HG02610 (cell line): ENCODE measurements around the gene ZDHHC19.

ENCODE experiments used
- ATAC-seq: cut with Tn5 transposase; IDR thresholded peaks from one replicate; pipeline ENCODE4 v1.9.1; 2021; ENCODE audit warnings: mild to moderate bottlenecking, moderate library complexity; ENCODE audit not compliant: unreplicated experiment

The ZDHHC19 gene

DNA sequence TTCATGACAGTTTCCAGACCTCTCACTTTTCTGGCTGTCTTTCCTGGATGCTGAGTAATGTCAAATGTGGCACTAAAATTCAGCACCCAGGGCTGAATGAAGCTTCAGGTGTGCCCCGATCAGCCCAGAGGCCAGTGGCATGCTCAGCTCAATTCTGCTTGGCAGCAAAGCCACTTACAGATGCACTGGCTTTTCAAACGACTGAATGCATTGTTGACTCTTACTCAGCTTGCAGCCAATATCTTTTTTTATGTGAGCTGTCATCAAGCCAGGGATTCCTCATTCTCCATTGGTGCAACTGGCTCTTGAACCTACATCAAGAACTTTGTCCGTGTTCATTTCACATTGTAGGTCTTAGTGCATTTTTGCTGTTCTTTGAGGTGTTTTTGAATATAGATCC is 60.7 kb downstream of the ZDHHC19 start:
- no peak for ATAC-seq

DNA sequence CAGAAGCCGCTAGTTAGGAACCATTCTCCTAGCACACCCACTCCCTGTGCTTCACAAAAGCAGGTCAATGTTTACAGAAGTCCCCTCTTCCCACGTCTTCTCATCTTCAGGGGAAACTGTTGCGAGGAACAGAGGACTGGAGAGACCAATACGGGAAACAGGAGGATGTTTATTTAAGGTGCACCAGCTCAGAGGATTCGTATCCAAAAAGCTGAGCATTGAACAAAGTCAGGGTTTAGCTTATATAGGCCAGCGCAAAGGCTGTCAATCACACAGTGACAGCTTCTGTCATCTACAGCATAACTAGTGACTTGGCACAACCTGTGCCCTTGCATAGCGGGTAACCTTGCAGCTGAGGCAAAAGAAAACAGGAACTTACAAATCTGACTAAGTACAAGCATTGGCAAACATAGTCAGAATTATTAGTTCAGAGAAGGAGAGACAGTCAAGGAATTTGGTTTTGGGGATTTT is 61.3 kb downstream of the ZDHHC19 start:
- no peak for ATAC-seq

DNA sequence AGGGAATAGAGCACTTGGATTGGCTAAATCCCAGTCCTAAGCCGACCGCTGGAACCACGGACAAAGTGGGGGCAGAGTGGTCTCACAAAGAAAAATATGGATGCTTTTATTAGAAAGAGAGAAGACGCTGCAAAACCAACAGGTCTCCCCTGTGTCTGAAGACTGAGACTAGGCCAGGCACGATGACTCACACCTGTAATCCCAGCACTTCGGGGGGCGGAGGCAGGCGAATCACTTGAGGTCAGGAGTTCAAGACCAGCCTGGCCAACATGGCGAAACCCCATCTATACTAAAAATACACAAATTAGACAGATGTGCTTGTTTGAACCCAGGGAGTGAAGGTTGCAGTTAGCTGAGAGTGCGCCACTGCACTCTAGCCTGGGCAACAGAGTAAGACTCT is 61.8 kb downstream of the ZDHHC19 start:
- ATAC-seq, result no peak
